GM21717 (cell line): Measurements from ENCODE around the gene SIRPA.

Experiments
- ATAC-seq: cut with Tn5 transposase; IDR thresholded peaks from one replicate; pipeline ENCODE4 v1.9.1; 2021; ENCODE audit warnings: mild to moderate bottlenecking, moderate library complexity; ENCODE audit not compliant: unreplicated experiment

Gene SIRPA

DNA sequence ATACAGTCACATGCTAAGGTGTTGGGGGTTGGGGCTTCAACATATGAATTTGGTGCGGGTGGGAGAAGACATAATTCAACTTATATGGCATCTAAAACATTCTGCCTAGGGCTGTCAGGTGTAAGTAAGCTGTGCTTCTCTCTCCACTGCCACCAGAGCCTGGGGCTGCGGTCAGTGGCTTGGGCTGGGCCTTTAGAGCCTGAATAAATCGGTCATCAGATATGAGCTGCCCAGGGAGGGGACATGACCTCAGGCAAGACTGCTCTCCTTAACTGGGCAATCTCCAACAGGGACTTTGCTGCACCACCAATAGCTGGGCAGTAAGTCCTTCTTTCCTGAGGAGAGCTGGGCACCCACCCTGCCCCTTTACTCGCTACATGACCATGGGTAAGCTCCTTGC, 24.9 kb upstream of the SIRPA start:
- ATAC-seq = no peak

DNA sequence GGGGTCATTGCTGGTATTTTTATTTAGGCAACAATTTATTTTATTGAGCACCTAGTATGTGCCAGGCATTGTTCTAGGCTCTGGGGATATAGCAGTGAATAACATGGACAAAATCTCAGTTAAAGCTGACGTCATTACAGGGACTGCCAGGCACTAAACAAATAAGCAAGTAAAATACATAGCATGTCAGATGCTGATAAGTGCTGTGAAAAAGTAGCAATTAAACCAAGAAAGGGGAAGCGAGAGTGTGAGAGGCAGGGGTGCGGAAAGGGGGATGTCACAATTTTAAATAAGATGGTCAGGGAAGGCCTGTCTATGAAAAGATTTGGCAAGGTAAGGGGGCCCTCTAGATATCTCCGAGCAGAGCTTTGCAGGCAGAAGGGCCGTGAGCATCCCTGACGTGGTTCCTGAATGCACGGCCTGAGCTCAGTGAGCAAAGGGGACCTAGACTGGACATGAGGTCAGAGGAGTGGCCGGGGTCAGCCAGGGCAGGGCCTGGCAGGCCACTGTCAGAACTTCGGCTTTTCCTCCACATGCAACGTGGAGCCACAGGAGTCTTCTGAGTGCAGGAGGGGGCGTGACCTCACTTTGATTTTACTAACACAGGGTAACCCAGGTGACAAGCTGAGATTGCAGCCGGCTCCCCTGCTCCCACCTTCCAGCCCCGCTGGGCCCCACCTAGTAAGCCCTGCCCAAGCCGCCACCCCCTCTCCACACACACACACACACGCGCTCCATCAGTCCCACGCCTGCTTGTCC, 24.2 kb upstream of the SIRPA start:
- ATAC-seq = no peak

DNA sequence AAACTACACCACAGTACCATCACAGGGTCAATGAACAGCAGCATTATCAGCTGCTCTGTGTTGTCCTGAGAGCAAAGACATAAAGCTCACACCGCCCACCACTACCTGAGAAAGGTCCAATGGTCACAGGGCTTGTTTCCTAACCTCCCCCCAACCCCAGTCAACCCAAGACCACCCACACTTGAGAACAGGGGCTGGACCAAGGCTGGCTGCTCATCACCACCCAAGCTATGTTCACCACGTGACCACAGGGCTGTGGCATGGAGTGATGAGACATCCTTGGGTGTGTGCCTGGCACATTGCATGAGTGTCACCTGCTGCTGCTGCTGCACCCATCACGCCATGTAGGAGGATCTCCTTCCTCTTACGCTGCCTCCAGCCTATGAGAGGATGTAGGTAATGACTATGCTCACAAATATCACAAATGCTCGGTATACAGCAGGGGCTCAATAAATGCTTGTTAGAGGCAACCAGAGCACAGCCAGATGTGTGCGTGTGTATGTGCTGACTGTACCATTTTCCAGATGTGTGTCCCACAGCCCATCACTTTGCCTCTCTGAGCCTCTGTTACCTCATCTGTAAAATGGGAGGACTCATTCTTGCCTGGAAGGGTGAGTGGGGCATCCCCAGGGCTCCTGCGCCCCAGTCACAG, 23.3 kb upstream of the SIRPA start:
- no peak for ATAC-seq

DNA sequence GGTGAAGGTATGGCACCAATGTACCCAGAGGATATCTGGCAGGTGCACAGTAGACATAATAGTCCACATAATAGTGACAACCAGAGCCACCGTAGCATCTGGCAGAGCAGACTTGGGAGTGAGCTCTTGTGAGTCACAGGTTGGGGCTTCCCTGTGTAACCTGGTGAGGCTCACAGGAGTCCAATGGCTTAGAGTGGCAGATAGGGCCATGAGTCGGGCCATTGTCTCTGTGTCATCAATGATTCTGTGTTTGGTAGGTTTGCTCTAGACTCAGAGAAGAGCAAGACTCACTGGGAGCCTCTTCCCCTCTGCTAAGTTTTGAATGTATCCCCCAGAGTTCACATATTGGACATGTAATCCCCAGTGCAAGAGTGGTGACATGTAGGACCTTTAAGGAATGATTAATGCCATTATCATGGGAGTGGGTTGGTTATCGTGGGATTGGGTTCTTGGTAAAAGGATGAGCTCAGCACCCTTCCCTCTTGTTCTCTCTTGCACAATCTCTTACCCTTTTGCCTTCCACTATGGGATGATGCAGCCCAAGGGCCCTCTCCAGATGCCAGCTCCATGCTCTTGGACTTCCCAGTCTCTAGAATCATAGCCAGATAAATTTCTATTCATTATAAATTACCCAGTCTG, 22.6 kb upstream of the SIRPA start:
- no peak for ATAC-seq

- ATAC-seq = no peak
These were observed 20.6 kb upstream of the SIRPA start for GRCh38 chr20:1874450-1875182.

- no peak for ATAC-seq
These were observed 20.0 kb upstream of the SIRPA start for GRCh38 chr20:1875183-1875554.

DNA sequence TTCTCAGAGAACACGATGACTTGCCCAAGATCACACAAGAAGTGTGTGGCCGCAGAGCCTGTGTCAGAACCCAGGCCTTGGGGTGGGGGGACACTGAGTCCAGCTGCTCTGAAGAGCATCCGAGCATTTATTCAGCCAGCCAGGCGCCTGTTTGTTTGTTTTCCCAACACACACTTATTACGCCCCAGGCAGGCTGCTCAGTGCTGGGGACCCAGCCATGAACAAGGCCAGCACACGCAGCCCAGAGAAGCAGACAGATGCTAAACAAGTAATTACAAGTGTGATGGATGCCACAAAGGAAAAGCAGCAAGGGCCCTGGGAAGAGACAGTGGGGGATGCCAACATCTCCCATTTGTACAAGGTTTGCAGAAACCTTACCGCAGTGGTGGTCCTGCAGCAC, 19.4 kb upstream of the SIRPA start:
- no peak for ATAC-seq

DNA sequence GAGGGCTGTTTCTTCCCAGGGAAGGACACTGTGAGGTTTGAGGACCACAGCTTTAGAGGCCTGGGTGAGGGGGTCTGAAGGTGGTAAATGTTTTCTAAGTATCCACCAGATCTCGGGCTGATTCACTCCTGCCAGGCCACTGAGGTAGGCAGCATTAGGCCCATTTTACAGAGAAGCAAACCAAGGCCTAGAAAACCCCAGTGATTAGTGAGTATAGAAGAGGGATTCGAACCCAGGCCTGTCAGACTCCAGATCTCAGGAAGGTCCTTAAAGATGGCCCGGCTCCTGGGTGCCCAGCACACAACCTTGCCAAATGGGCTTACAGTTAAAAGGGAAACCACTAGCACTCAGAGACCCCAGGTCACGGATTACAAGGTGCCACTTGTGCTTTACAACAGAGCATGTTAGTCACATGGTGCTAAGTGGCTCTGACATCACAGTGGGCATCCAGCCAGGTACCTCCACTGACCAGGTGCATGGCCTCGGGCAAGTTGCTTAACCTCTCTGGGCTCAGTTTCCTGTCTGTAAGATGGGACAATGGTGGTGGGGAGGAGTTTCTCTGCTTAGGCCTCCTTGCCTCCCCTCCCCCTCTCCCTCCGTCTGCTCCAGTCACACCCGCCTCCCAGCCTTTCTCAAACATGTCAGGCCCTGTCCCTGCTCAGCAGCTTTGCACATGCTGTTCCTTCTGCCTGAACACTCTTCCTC, 18.8 kb upstream of the SIRPA start:
- no peak for ATAC-seq

GRCh38 chr20:1876975-1877608, 18.1 kb upstream of the SIRPA start:
- no peak for ATAC-seq

DNA sequence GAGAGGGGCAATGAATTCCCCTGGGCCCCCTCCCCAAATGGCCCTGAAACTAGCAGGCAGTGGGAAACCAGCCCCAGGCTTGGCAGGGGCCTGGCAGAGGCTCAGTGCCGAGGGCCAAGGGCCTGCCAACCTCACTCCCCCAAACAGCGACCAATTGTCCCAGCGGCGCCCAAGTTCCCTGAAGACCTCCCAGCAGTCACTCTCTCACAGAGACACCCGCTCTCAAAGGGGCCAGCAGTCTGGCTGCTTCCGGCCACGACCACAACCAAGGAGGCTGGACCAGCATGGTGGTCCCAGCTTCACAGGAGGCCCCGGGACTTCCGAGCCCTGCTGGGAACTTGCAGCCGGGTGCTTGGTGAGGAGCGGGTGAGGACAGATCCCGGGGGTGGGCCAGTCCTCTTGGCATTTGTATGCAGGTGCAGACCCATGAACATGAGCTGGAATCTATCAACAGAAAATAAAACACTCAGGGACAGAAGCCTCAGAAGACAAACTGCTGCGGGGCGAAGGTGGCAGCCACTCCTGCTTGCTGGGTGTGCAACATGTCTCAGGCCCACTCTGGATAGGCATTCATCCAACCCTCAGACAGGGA, 17.5 kb upstream of the SIRPA start:
- no peak for ATAC-seq

- no peak for ATAC-seq
These were observed 15.8 kb upstream of the SIRPA start for GRCh38 chr20:1879369-1879768.

GRCh38 chr20:1879934-1880333, 15.3 kb upstream of the SIRPA start:
- no peak for ATAC-seq

GRCh38 chr20:1880529-1881239, 14.5 kb upstream of the SIRPA start:
- ATAC-seq = no peak

DNA sequence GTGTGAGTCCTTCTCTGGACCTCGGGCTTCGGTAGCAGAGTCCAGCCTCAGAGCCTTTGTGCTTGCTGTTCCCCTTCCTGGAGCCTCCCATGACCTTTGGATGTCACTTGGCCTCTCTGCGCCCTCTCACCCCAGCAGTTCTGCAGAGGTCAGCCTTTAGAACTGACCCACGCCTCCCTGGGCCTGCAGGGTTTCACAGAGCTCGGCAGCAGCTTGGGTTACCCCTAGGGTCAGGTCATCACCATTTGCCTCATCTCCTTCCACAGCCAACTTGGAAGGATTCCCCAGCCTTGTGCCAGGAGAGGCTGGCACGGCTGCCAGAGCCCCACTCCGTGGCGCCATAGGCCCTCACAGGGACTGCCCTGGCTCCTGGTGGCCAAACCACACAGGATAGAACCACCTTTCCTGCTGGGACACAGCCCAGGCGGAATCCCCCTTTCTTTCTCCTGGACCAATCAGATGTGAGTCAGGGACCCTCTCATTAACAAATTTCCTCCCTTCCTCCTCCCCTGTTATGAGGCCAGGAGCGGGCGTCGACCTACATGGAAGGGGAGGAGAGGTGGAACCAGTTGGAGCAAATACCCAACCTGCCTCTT, 13.9 kb upstream of the SIRPA start:
- no peak for ATAC-seq

DNA sequence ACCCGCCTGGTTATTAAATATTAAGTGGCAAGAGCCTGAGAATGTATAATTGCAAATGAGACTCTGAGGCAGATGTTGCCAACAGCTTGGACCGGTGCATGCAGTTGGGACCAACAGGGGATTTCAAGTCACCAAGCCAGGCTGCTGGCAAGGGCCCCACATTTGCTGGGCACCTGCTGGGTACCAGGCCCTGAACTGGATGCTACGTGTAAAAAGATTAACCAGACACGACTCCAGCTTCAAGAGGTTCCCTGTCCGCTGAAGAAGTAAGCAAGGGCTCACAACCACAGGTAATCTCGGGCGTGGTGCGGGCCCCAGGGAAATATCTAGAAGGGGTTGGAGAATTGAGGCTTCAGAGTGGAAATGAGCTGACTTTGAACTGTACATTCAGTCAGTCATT, 13.2 kb upstream of the SIRPA start:
- ATAC-seq = no peak

GRCh38 chr20:1883986-1884385, 11.2 kb upstream of the SIRPA start:
- ATAC-seq = no peak

GRCh38 chr20:1885254-1885653, 10.0 kb upstream of the SIRPA start:
- no peak for ATAC-seq

GRCh38 chr20:1885940-1886693, 9.1 kb upstream of the SIRPA start:
- ATAC-seq = no peak
